Measurements from ENCODE around the gene RAF1.
"Not testable (repeated sequence)": the region's sequence is repeated elsewhere in the genome, so short reads cannot be mapped to it uniquely, and the experiment has no call there.

Gene RAF1

GRCh38 chr3:12663936-12664908 is at the start of gene RAF1:
TSS of gene RAF1 (minus strand) at chr3:12664117. CDS start at chr3:12618721, 45,396 bp downstream.
- peak; percentile 98 for DNase-seq

- no peak for DNase-seq
These were observed 46.1 kb upstream of the RAF1 start for GRCh38 chr3:12710062-12710461.

GRCh38 chr3:12709334-12709733 is 45.4 kb upstream of the RAF1 start:
- no peak for DNase-seq

GRCh38 chr3:12708584-12709192 is 44.8 kb upstream of the RAF1 start:
- peak; percentile 70 for DNase-seq

- DNase-seq, result no peak
These were observed 43.5 kb upstream of the RAF1 start for GRCh38 chr3:12707449-12707848.

- peak; percentile 73 for DNase-seq
These were observed 42.8 kb upstream of the RAF1 start for GRCh38 chr3:12706504-12707253.

- peak; percentile 51 for DNase-seq
These were observed 42.1 kb upstream of the RAF1 start for GRCh38 chr3:12705981-12706380.

GRCh38 chr3:12705374-12705926 is 41.5 kb upstream of the RAF1 start:
- DNase-seq, result no peak

GRCh38 chr3:12702501-12702900 is 38.6 kb upstream of the RAF1 start:
- DNase-seq, result no peak

GRCh38 chr3:12701601-12702000 is 37.7 kb upstream of the RAF1 start:
- DNase-seq, result not testable (repeated sequence)

- no peak for DNase-seq
These were observed 36.9 kb upstream of the RAF1 start for GRCh38 chr3:12700800-12701199.

GRCh38 chr3:12695916-12696315 is 32.0 kb upstream of the RAF1 start:
- no peak for DNase-seq

GRCh38 chr3:12695112-12695511 is 31.2 kb upstream of the RAF1 start:
- no peak for DNase-seq

GRCh38 chr3:12692444-12692843 is 28.5 kb upstream of the RAF1 start:
- DNase-seq, result no peak

- no peak for DNase-seq
These were observed 26.2 kb upstream of the RAF1 start for GRCh38 chr3:12689997-12690711.

GRCh38 chr3:12687948-12688347 is 24.0 kb upstream of the RAF1 start:
- DNase-seq, result no peak

GRCh38 chr3:12686096-12686495 is 22.2 kb upstream of the RAF1 start:
- no peak for DNase-seq

GRCh38 chr3:12681943-12682390 is 18.1 kb upstream of the RAF1 start:
- DNase-seq, result peak; percentile 74

- no peak for DNase-seq
These were observed 17.4 kb upstream of the RAF1 start for GRCh38 chr3:12681089-12681942.

GRCh38 chr3:12679468-12679867 is 15.6 kb upstream of the RAF1 start:
- DNase-seq, result peak; percentile 55

GRCh38 chr3:12677616-12678015 is 13.7 kb upstream of the RAF1 start:
- DNase-seq, result no peak
